ENCODE measurements around the gene TBC1D2.

- TF ChIP-seq, protein P1, sequence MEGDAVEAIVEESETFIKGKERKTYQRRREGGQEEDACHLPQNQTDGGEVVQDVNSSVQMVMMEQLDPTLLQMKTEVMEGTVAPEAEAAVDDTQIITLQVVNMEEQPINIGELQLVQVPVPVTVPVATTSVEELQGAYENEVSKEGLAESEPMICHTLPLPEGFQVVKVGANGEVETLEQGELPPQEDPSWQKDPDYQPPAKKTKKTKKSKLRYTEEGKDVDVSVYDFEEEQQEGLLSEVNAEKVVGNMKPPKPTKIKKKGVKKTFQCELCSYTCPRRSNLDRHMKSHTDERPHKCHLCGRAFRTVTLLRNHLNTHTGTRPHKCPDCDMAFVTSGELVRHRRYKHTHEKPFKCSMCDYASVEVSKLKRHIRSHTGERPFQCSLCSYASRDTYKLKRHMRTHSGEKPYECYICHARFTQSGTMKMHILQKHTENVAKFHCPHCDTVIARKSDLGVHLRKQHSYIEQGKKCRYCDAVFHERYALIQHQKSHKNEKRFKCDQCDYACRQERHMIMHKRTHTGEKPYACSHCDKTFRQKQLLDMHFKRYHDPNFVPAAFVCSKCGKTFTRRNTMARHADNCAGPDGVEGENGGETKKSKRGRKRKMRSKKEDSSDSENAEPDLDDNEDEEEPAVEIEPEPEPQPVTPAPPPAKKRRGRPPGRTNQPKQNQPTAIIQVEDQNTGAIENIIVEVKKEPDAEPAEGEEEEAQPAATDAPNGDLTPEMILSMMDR (IDR thresholded peaks at IDR 0.05; ENCODE audit: insufficient read depth, low read length, poor library complexity, severe bottlenecking) = no peak
- no peak for TF ChIP-seq EZH2phosphoT487 (conservative IDR thresholded peaks at IDR 0.05; ENCODE audit: low read length)
These were observed 64.7 kb downstream of the TBC1D2 start for GRCh38 chr9:98190757-98191105.

All from SU-DHL-6 (cell line).